HG03558 (cell line): ENCODE measurements around the gene ATXN10.
"Not testable (repeated sequence)": the region's sequence is repeated elsewhere in the genome, so short reads cannot be mapped to it uniquely, and the experiment has no call there.

Experiments
- ATAC-seq: cut with Tn5 transposase; IDR thresholded peaks from one replicate; pipeline ENCODE4 v1.9.1; 2021; ENCODE audit warnings: moderate number of reproducible peaks; ENCODE audit not compliant: unreplicated experiment; ENCODE audit errors: extremely low read depth

The ATXN10 gene

GRCh38 chr22:45702981-45703380, 31.3 kb downstream of the ATXN10 start:
- ATAC-seq: no peak

GRCh38 chr22:45703758-45704157, 32.1 kb downstream of the ATXN10 start:
- ATAC-seq: no peak

- no peak for ATAC-seq
Observed at GRCh38 chr22:45704648-45705047, 33.0 kb downstream of the ATXN10 start.

GRCh38 chr22:45707605-45708004, 36.0 kb downstream of the ATXN10 start:
- ATAC-seq: no peak

- ATAC-seq: no peak
Observed at GRCh38 chr22:45708145-45708544, 36.5 kb downstream of the ATXN10 start.

- no peak for ATAC-seq
Observed at GRCh38 chr22:45709060-45709739, 37.6 kb downstream of the ATXN10 start.

- ATAC-seq: no peak
Observed at GRCh38 chr22:45709866-45710265, 38.2 kb downstream of the ATXN10 start.

GRCh38 chr22:45710469-45710868, 38.8 kb downstream of the ATXN10 start:
- ATAC-seq: no peak

GRCh38 chr22:45714390-45714789, 42.8 kb downstream of the ATXN10 start:
- not testable (repeated sequence) for ATAC-seq

- no peak for ATAC-seq
Observed at GRCh38 chr22:45717789-45718188, 46.2 kb downstream of the ATXN10 start.

- no peak for ATAC-seq
Observed at GRCh38 chr22:45718391-45718790, 46.8 kb downstream of the ATXN10 start.

- no peak for ATAC-seq
Observed at GRCh38 chr22:45720839-45721378, 49.3 kb downstream of the ATXN10 start.

GRCh38 chr22:45722006-45722405, 50.4 kb downstream of the ATXN10 start:
- no peak for ATAC-seq

GRCh38 chr22:45726081-45726480, 54.4 kb downstream of the ATXN10 start:
- ATAC-seq: no peak

GRCh38 chr22:45731041-45731797, 59.6 kb downstream of the ATXN10 start:
- no peak for ATAC-seq

GRCh38 chr22:45731798-45732495, 60.3 kb downstream of the ATXN10 start:
- no peak for ATAC-seq

GRCh38 chr22:45735273-45735672, 63.6 kb downstream of the ATXN10 start:
- no peak for ATAC-seq

- no peak for ATAC-seq
Observed at GRCh38 chr22:45738206-45738605, 66.6 kb downstream of the ATXN10 start.

- no peak for ATAC-seq
Observed at GRCh38 chr22:45740236-45740635, 68.6 kb downstream of the ATXN10 start.

- ATAC-seq: no peak
Observed at GRCh38 chr22:45742866-45743450, 71.3 kb downstream of the ATXN10 start.

- ATAC-seq: no peak
Observed at GRCh38 chr22:45743687-45744086, 72.1 kb downstream of the ATXN10 start.
